Measurements from ENCODE around the gene SOS1. TPM values are rescaled to one million over a fixed set of nuclear protein-coding genes. Genes with fewer than 3 reads are reported as not detected.
A peak's percentile ranks its signal among the peaks of the same experiment; 100 is the strongest.

Gene SOS1
- total and polyA plus RNA-seq, 2 donors from 2014 or later, result 5.5 to 33.4 TPM

- no peaks in the 10 kb centered on the region for H3K27me3 ChIP-seq (ENCODE audit: control insufficient read depth, insufficient read depth, low read length)
- intact Hi-C loops (cut with DNase I), result no loop called here
- FAIRE-seq (no peak), DNase-seq (no peak)
- H3K27ac ChIP-seq (ENCODE audit: low read depth in 2 of 2, low read length in 2 of 2), result no peak overlapping the region
- no peak overlapping the region for H3K9ac ChIP-seq (ENCODE audit: low read length in 3 of 3)
- H3K36me3 ChIP-seq (ENCODE audit: control insufficient read depth in 2 of 3, insufficient read depth in 3 of 3, low read length in 3 of 3), result no peaks in the 10 kb centered on the region
- TF ChIP-seq, protein P1, sequence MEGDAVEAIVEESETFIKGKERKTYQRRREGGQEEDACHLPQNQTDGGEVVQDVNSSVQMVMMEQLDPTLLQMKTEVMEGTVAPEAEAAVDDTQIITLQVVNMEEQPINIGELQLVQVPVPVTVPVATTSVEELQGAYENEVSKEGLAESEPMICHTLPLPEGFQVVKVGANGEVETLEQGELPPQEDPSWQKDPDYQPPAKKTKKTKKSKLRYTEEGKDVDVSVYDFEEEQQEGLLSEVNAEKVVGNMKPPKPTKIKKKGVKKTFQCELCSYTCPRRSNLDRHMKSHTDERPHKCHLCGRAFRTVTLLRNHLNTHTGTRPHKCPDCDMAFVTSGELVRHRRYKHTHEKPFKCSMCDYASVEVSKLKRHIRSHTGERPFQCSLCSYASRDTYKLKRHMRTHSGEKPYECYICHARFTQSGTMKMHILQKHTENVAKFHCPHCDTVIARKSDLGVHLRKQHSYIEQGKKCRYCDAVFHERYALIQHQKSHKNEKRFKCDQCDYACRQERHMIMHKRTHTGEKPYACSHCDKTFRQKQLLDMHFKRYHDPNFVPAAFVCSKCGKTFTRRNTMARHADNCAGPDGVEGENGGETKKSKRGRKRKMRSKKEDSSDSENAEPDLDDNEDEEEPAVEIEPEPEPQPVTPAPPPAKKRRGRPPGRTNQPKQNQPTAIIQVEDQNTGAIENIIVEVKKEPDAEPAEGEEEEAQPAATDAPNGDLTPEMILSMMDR (IDR thresholded peaks at IDR 0.05; ENCODE audit: borderline replicate concordance, extremely low read depth, insufficient read depth), result no peak
- no peaks in the 10 kb centered on the region for H3K9me3 ChIP-seq (ENCODE audit: control insufficient read depth in 2 of 3, insufficient read depth in 1 of 3, low read length in 3 of 3)
- no peak overlapping the region for H3K4me3 ChIP-seq (ENCODE audit: low read length in 3 of 3)
- H3K4me1 ChIP-seq (ENCODE audit: control insufficient read depth in 2 of 3, insufficient read depth in 2 of 3, low read depth in 1 of 3, low read length in 3 of 3), result no peaks in the 10 kb centered on the region
Measured at GRCh38 chr2:39095624-39096023, 25.2 kb downstream of the SOS1 start.

DNA sequence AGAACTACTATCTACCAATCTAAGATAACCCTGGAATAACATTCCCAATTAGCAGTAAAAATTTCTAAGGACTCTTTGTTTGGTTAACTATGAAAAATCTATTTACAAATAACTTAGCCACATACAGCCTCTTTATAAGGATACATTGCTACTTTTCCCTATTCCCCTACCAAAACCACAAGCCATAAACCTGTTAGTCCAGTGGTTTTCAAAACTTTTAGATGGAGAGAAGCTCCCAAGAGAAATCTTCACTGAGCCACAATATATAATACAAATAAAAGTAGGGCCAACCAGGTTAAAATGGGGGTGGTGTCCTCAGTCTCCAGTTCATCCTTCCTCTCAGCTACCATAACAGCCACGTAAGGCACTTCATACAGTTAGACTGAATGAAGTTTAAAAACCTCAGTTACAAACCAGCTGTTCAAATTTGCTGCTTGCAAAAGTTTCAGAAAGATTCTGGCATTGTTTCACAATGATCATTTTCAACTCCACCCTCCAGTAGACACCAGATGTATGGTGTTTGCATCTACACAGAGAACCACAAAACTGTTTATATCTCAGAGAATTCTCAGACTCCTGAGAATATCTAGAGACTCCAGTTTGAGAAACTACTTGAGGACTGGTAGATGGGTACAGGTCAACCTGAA lies 26.0 kb downstream of the SOS1 start:
- DNase-seq, result peak in 1 of 5 donors; percentile 48
- no peaks in the 10 kb centered on the region for H3K4me1 ChIP-seq (ENCODE audit: control insufficient read depth in 2 of 3, insufficient read depth in 2 of 3, low read depth in 1 of 3, low read length in 3 of 3)
- H3K9ac ChIP-seq (ENCODE audit: low read length in 3 of 3), result no peak overlapping the region
- TF ChIP-seq, protein P1 (IDR thresholded peaks at IDR 0.05; ENCODE audit: borderline replicate concordance, extremely low read depth, insufficient read depth), result no peak
- H3K36me3 ChIP-seq (ENCODE audit: control insufficient read depth in 2 of 3, insufficient read depth in 3 of 3, low read length in 3 of 3), result no peaks in the 10 kb centered on the region
- no peaks in the 10 kb centered on the region for H3K9me3 ChIP-seq (ENCODE audit: control insufficient read depth in 2 of 3, insufficient read depth in 1 of 3, low read length in 3 of 3)
- FAIRE-seq, result no peak
- no peak overlapping the region for H3K27ac ChIP-seq (ENCODE audit: low read depth in 2 of 2, low read length in 2 of 2)
- H3K4me3 ChIP-seq (ENCODE audit: low read length in 3 of 3), result no peak overlapping the region
- intact Hi-C loops (cut with DNase I), result no loop called here
- no peaks in the 10 kb centered on the region for H3K27me3 ChIP-seq (ENCODE audit: control insufficient read depth, insufficient read depth, low read length)

DNA sequence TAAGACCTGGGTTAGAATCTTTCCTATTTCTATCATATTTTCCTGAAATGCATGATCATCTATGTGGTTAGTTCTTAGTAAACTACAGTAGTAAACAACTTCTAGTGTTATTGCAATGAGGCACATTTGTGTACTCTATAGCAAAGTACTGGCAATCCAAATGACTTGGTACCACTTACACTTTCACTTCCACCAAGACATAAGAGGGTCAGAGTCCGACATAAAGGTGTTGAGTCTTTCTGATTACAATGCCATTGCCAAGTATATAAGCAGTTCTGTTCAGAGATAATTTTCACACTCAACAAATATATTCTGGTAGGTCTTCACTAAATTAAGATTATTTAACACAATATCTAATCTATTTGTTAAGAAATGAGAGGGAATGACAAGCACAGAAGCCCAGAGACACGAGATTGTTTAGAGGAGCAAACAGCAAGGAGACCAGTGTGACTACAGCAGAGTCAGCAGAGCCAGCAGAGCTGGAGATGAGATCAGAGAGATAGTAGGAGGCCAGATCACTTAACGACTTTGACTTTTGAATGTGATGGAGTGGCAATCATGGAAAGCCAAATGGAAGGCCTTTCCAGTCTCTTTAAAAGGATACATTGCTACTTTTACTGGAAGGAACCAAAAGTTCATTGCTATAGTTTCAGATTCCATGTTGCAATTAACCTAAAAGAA lies 27.5 kb downstream of the SOS1 start:
- H3K4me1 ChIP-seq (ENCODE audit: control insufficient read depth in 2 of 3, insufficient read depth in 2 of 3, low read depth in 1 of 3, low read length in 3 of 3), result no peaks in the 10 kb centered on the region
- TF ChIP-seq, protein P1 (IDR thresholded peaks at IDR 0.05; ENCODE audit: borderline replicate concordance, extremely low read depth, insufficient read depth), result no peak
- H3K9me3 ChIP-seq (ENCODE audit: control insufficient read depth in 2 of 3, insufficient read depth in 1 of 3, low read length in 3 of 3), result no peaks in the 10 kb centered on the region
- no peak for DNase-seq
- H3K4me3 ChIP-seq (ENCODE audit: low read length in 3 of 3), result no peak overlapping the region
- no peak overlapping the region for H3K9ac ChIP-seq (ENCODE audit: low read length in 3 of 3)
- no peak overlapping the region for H3K27ac ChIP-seq (ENCODE audit: low read depth in 2 of 2, low read length in 2 of 2)
- no peaks in the 10 kb centered on the region for H3K27me3 ChIP-seq (ENCODE audit: control insufficient read depth, insufficient read depth, low read length)
- intact Hi-C loops (cut with DNase I), result no loop called here
- FAIRE-seq, result no peak
- H3K36me3 ChIP-seq (ENCODE audit: control insufficient read depth in 2 of 3, insufficient read depth in 3 of 3, low read length in 3 of 3), result no peaks in the 10 kb centered on the region
